ENCODE measurements around the gene PLSCR4.

DNA sequence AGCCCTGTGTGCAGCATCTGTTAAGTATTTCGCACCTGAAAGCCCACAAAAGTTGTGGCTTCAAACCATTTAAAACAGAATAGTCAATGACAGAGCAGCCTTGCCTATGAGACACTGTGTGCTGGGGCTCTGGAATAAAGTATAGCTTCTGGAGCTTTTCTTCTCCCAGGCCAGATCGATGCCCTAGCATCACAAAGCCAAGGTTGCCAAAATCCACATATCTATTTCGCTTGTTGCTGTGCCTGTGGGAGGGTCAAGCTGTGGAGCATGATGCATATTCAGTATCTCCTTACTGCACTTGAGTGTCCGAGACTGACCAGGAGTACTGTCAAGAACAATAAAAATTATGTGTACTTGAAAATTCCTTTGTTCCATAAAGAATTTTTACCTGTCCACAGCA lies 97.5 kb downstream of the PLSCR4 start:
- TF ChIP-seq CTCF (IDR thresholded peaks at IDR 0.05): no peak
- no peak for TF ChIP-seq EZH2phosphoT487 (IDR thresholded peaks at IDR 0.05)
